HL-60 (cell line): ENCODE data around the gene GAREM1.
"Not testable (repeated sequence)": the region's sequence is repeated elsewhere in the genome, so short reads cannot be mapped to it uniquely, and the experiment has no call there.

ENCODE experiments used
- DNase-seq, 2 experiments: peaks; one replicate each; pipeline ENCODE4 v3.0.0-alpha.2; 2010 to 2020; ENCODE audit warnings: low read depth in 1 of 2, low spot score in 1 of 2
- H3K27ac ChIP-seq: fragments of 250-450 bp; sonication (Bioruptor Pico); replicated peaks from 2 replicates; pipeline ENCODE4 v1.5.1; 2020; ENCODE audit warnings: mild to moderate bottlenecking, moderate library complexity
- H3K27me3 ChIP-seq: fragments of 250-450 bp; sonication (Bioruptor Pico); 2 replicates; pipeline ENCODE4 v1.5.1; 2021; ENCODE audit warnings: mild to moderate bottlenecking, moderate library complexity; ENCODE audit not compliant: insufficient read depth, poor library complexity, severe bottlenecking
- H3K4me3 ChIP-seq: replicated peaks from 2 replicates; pipeline ENCODE4 v1.5.1; 2011; ENCODE audit warnings: mild to moderate bottlenecking, control low read depth, low read length; ENCODE audit not compliant: insufficient read depth
- CTCF ChIP-seq: IDR thresholded peaks from one replicate; pipeline ENCODE4 v1.5.1; 2011; ENCODE audit warnings: low read length, control low read depth, inconsistent platforms; ENCODE audit not compliant: insufficient read depth
- GABPA ChIP-seq: IDR thresholded peaks from 2 replicates; pipeline ENCODE4 v1.6.1; 2012; ENCODE audit warnings: low read depth
- POLR2AphosphoS5 ChIP-seq: IDR thresholded peaks from 2 replicates; pipeline ENCODE4 v1.6.1; 2012; ENCODE audit warnings: low read depth
- REST ChIP-seq: IDR thresholded peaks from 2 replicates; pipeline ENCODE4 v1.6.1; 2012; ENCODE audit warnings: low read depth; ENCODE audit not compliant: insufficient replicate concordance
- SPI1 ChIP-seq: IDR thresholded peaks from 2 replicates; pipeline ENCODE4 v1.6.1; 2012; ENCODE audit warnings: low read depth, mild to moderate bottlenecking, borderline replicate concordance

GAREM1 gene

GRCh38 chr18:32343634-32344033, 127.0 kb downstream of the GAREM1 start:
- no peaks in the 10 kb centered on the region for H3K27me3 ChIP-seq
- DNase-seq = no peak
- no peak overlapping the region for H3K4me3 ChIP-seq
- TF ChIP-seq SPI1 (no peak), REST (no peak), CTCF (no peak), POLR2AphosphoS5 (no peak), GABPA (no peak)
- no peak overlapping the region for H3K27ac ChIP-seq

GRCh38 chr18:32341112-32341511, 129.6 kb downstream of the GAREM1 start:
- not testable (repeated sequence) for H3K4me3 ChIP-seq, H3K27me3 ChIP-seq, DNase-seq, H3K27ac ChIP-seq

GRCh38 chr18:32339045-32339444, 131.6 kb downstream of the GAREM1 start:
- H3K27ac ChIP-seq = no peak overlapping the region

More at GRCh38 chr18:32339045-32339444, 131.6 kb downstream of the GAREM1 start:
- Histone ChIP-seq H3K4me3 (no peak overlapping the region), H3K27me3 (no peaks in the 10 kb centered on the region)
- TF ChIP-seq GABPA = no peak
- no peak for TF ChIP-seq CTCF
- no peak for TF ChIP-seq POLR2AphosphoS5
- TF ChIP-seq REST = no peak
- no peak for TF ChIP-seq SPI1
- DNase-seq = no peak
